Measurements from ENCODE around the gene CYP24A1. TPM values are rescaled to one million over a fixed set of nuclear protein-coding genes. Genes with fewer than 3 reads are reported as not detected.

CYP24A1 gene
- total and polyA plus RNA-seq, 5 donors: not detected

DNA sequence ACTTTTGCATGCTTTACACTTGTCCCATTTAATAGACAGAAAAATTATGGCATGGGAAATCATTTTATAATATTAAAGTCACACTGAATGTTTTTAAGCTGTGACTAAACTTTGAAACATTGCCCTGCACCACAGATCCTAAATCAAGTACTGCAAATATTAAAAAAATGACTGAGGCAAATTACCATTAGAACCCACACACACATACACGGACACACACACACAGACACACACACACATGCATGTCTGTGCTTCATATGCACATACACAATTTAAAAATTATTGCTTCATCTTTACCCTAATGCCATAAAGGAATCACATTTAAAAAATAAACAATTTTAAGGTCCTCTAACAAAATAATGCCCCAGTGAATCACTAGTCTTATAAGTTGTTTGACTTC, 19.9 kb downstream of the CYP24A1 start:
- ATAC-seq (no peak), DNase-seq (no peak)
- WGBS: 84% methylated on average over 1 of the region's 1 CpG
- intact Hi-C loops (cut with DNase I): no loop called here
- H3K27me3 ChIP-seq (ENCODE audit: control insufficient read depth, insufficient read depth): no peaks in the 10 kb centered on the region
- no peak overlapping the region for H3K27ac ChIP-seq (ENCODE audit: low read length)
- H3K4me3 ChIP-seq (ENCODE audit: low read length): no peak overlapping the region
- H3K4me1 ChIP-seq (ENCODE audit: control insufficient read depth, insufficient read depth, low read length): no peaks in the 10 kb centered on the region
- no peaks in the 10 kb centered on the region for H3K9me3 ChIP-seq (ENCODE audit: control insufficient read depth, low read length)

GRCh38 chr20:54153041-54153327, 20.8 kb downstream of the CYP24A1 start:
- H3K4me1 ChIP-seq (ENCODE audit: control insufficient read depth, insufficient read depth, low read length): no peaks in the 10 kb centered on the region
- intact Hi-C loops (cut with DNase I): no loop called here
- no peak overlapping the region for H3K27ac ChIP-seq (ENCODE audit: low read length)
- H3K9me3 ChIP-seq (ENCODE audit: control insufficient read depth, low read length): no peaks in the 10 kb centered on the region
- 75% methylated on average over 2 of the region's 2 CpGs for WGBS
- no peak for DNase-seq
- no peak overlapping the region for H3K4me3 ChIP-seq (ENCODE audit: low read length)
- ATAC-seq: no peak
- H3K27me3 ChIP-seq (ENCODE audit: control insufficient read depth, insufficient read depth): no peaks in the 10 kb centered on the region

DNA sequence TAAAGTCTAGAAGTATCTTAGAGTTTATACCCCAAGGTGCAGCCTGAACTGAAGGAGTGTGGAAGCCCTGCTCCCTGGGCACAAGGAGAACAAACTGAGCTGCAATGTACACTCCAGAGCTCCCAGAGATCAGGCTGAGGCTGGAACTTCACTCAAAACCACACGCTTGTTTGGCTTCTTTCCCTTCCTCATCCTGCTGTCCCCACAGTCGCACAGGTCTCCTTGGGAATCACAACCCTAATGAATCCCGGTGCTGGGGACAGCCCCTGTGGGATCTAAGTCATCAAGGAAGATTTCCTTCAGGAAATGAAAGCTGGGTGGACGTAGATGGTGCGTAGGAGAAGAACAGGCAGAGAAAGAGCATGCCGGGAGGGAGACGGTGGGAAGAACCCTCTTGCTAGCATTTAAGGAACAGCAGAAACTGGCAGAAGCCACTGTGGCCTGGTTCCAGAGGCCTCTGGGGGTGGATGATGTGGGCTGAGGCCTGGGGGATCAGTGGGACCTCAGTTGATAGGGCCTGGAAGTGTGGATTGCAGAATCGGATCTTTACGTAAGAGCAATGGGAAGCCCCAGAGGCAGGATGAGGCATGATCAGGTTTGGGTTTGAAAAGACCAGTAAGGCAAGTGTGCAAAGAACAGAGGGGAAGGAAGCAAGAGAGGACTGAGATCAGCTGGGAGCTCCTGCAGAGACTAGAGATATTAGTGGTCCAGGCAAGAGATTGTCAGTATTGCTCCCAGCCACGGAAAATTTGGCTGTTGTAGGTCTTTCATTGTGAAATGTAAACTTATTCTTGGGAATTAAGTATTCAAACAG, 21.4 kb downstream of the CYP24A1 start:
- no peak overlapping the region for H3K27ac ChIP-seq (ENCODE audit: low read length)
- DNase-seq: no peak
- intact Hi-C loops (cut with DNase I): no loop called here
- H3K9me3 ChIP-seq (ENCODE audit: control insufficient read depth, low read length): no peaks in the 10 kb centered on the region
- no peaks in the 10 kb centered on the region for H3K27me3 ChIP-seq (ENCODE audit: control insufficient read depth, insufficient read depth)
- H3K4me3 ChIP-seq (ENCODE audit: low read length): no peak overlapping the region
- H3K4me1 ChIP-seq (ENCODE audit: control insufficient read depth, insufficient read depth, low read length): no peaks in the 10 kb centered on the region
- ATAC-seq: no peak
- whole genome bisulfite sequencing: 48% methylated on average over 10 of the region's 10 CpGs

- Histone ChIP-seq H3K9me3 (ENCODE audit: control insufficient read depth, low read length) (no peaks in the 10 kb centered on the region), H3K27ac (ENCODE audit: low read length) (no peak overlapping the region), H3K27me3 (ENCODE audit: control insufficient read depth, insufficient read depth) (no peaks in the 10 kb centered on the region), H3K4me1 (ENCODE audit: control insufficient read depth, insufficient read depth, low read length) (no peaks in the 10 kb centered on the region), H3K4me3 (ENCODE audit: low read length) (no peak overlapping the region)
- 91% methylated on average over 12 of the region's 12 CpGs for WGBS
- no peak for DNase-seq
- ATAC-seq: no peak
- intact Hi-C loops (cut with DNase I): no loop called here
These were observed 22.1 kb downstream of the CYP24A1 start for GRCh38 chr20:54151511-54152226.

GRCh38 chr20:54151075-54151439, 22.7 kb downstream of the CYP24A1 start:
- no peak overlapping the region for H3K27ac ChIP-seq (ENCODE audit: low read length)
- 44% methylated on average over 2 of the region's 2 CpGs for WGBS
- ATAC-seq (no peak), DNase-seq (no peak)
- no peaks in the 10 kb centered on the region for H3K27me3 ChIP-seq (ENCODE audit: control insufficient read depth, insufficient read depth)
- H3K9me3 ChIP-seq (ENCODE audit: control insufficient read depth, low read length): no peaks in the 10 kb centered on the region
- intact Hi-C loops (cut with DNase I): no loop called here
- no peaks in the 10 kb centered on the region for H3K4me1 ChIP-seq (ENCODE audit: control insufficient read depth, insufficient read depth, low read length)
- no peak overlapping the region for H3K4me3 ChIP-seq (ENCODE audit: low read length)

DNA sequence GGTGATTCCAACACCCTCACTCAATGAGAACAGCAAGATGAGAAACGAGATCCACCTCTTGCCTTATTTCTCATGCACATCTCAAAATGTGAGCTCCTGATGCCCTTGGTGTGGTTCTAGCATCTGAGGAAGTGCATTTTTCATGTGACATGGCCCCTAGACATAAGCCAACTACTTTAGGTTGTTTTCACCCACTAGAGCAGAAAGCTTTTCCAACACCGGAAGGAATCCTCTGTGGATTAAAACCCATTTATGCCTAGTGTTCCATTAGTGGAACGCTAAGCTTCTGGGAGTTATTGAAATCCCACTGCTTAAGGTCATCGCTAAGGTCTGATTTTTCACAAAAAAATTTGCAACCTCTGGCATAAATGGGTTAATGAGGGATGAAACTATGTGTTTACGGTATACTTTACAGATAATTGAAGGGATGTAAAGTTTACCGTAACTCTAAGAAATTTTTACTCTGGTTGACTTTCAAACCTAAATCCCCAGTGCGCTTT, 24.0 kb downstream of the CYP24A1 start:
- H3K27ac ChIP-seq (ENCODE audit: low read length): no peak overlapping the region
- no peaks in the 10 kb centered on the region for H3K9me3 ChIP-seq (ENCODE audit: control insufficient read depth, low read length)
- DNase-seq (no peak), ATAC-seq (no peak)
- no peak overlapping the region for H3K4me3 ChIP-seq (ENCODE audit: low read length)
- H3K27me3 ChIP-seq (ENCODE audit: control insufficient read depth, insufficient read depth): no peaks in the 10 kb centered on the region
- 90% methylated on average over 7 of the region's 7 CpGs for WGBS
- no peaks in the 10 kb centered on the region for H3K4me1 ChIP-seq (ENCODE audit: control insufficient read depth, insufficient read depth, low read length)
- intact Hi-C loops (cut with DNase I): no loop called here

DNA sequence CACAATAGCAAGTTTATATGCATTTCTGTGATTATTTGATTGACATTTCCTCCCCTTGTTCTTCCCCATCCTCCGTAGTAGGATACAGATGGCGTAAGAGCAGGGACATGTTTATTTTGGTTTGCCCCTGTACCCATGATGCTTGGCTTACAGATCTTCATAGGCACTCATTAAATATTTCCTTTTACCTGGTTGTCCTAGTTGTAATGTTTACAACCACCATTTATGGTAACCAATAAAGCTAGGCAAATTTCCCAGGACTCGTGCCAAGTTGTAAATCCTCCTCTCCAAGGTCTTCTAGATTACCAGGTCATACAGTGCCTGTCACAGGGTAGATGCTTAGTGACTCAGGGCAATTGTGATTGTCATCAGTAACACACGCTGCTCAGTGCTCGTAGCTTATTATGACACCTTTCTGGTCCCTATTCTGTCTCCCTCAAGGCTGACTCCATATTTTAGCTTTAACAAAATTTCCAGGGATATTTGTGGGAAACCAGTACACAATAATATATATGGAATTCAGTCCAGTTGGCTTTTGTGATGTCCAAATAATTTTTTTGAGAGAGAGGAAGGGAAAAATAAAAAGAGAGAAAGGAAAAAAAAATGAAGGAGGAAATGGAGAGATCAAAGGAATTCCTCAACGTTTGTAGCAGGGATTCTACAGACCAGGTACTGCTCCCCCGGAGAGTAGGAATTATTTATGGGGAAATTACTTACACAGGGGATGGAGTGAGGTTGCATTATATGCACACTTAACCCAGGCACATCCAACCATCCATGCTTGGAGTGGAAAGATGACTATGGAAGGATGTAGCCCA, 24.6 kb downstream of the CYP24A1 start:
- no peak for DNase-seq

GRCh38 chr20:54146672-54147071, 27.1 kb downstream of the CYP24A1 start:
- intact Hi-C loops (cut with DNase I): no loop called here
- H3K27ac ChIP-seq (ENCODE audit: low read length): no peak overlapping the region
- no peaks in the 10 kb centered on the region for H3K27me3 ChIP-seq (ENCODE audit: control insufficient read depth, insufficient read depth)
- H3K9me3 ChIP-seq (ENCODE audit: control insufficient read depth, low read length): peaks cover under 1% of the 10 kb centered on the region
- ATAC-seq (no peak), DNase-seq (no peak)
- no peaks in the 10 kb centered on the region for H3K4me1 ChIP-seq (ENCODE audit: control insufficient read depth, insufficient read depth, low read length)
- 79% methylated on average over 1 of the region's 1 CpG for WGBS
- H3K4me3 ChIP-seq (ENCODE audit: low read length): no peak overlapping the region

More for the DNA sequence above, 24.6 kb downstream of the CYP24A1 start:
- WGBS: 48% methylated on average over 7 of the region's 7 CpGs
- H3K27me3 ChIP-seq (ENCODE audit: control insufficient read depth, insufficient read depth): no peaks in the 10 kb centered on the region
- no peaks in the 10 kb centered on the region for H3K4me1 ChIP-seq (ENCODE audit: control insufficient read depth, insufficient read depth, low read length)
- ATAC-seq: peak in 1 of 2 donors; percentile 33
- no peak overlapping the region for H3K27ac ChIP-seq (ENCODE audit: low read length)
- intact Hi-C loops (cut with DNase I): no loop called here
- no peaks in the 10 kb centered on the region for H3K9me3 ChIP-seq (ENCODE audit: control insufficient read depth, low read length)
- no peak overlapping the region for H3K4me3 ChIP-seq (ENCODE audit: low read length)

GRCh38 chr20:54144847-54145414, 28.9 kb downstream of the CYP24A1 start:
- Histone ChIP-seq H3K27me3 (ENCODE audit: control insufficient read depth, insufficient read depth) (no peaks in the 10 kb centered on the region), H3K4me1 (ENCODE audit: control insufficient read depth, insufficient read depth, low read length) (no peaks in the 10 kb centered on the region), H3K9me3 (ENCODE audit: control insufficient read depth, low read length) (peaks cover 2% of the 10 kb centered on the region), H3K27ac (ENCODE audit: low read length) (no peak overlapping the region), H3K4me3 (ENCODE audit: low read length) (no peak overlapping the region)
- intact Hi-C loops (cut with DNase I): no loop called here
- WGBS: 77% methylated on average over 6 of the region's 6 CpGs
- ATAC-seq: no peak
- DNase-seq: no peak

GRCh38 chr20:54140927-54141566, 32.7 kb downstream of the CYP24A1 start:
- no peak for DNase-seq
- ATAC-seq: no peak
- Histone ChIP-seq H3K27ac (ENCODE audit: low read length) (no peak overlapping the region), H3K27me3 (ENCODE audit: control insufficient read depth, insufficient read depth) (no peaks in the 10 kb centered on the region), H3K9me3 (ENCODE audit: control insufficient read depth, low read length) (peaks cover 2% of the 10 kb centered on the region), H3K4me3 (ENCODE audit: low read length) (no peak overlapping the region), H3K4me1 (ENCODE audit: control insufficient read depth, insufficient read depth, low read length) (no peaks in the 10 kb centered on the region)
- intact Hi-C loops (cut with DNase I): no loop called here
- WGBS: 70% methylated on average over 6 of the region's 6 CpGs

All from right cardiac atrium (tissue), 5 donors.